ENCODE data around the gene PIP5K1A.
"Not testable (repeated sequence)": the region's sequence is repeated elsewhere in the genome, so short reads cannot be mapped to it uniquely, and the experiment has no call there.

Gene PIP5K1A

GRCh38 chr1:151198254-151199127, at the start of gene PIP5K1A:
Gene PIP5K1A, plus strand, starts transcription at chr1:151198552. Its CDS starts 445 bp downstream, at chr1:151198997.
- DNase-seq (ENCODE audit: low read depth in 4 of 4, low spot score in 1 of 4) = peak; percentile 98 to 100 (median 98)

GRCh38 chr1:151156515-151156819, 41.9 kb upstream of the PIP5K1A start, which contains the start of gene TNFAIP8L2:
Gene TNFAIP8L2, plus strand, starts transcription at chr1:151156649. Its CDS starts 2,049 bp downstream, at chr1:151158698.
- peak in 2 of 4 experiments; percentile 67 to 80 for DNase-seq (ENCODE audit: low read depth in 4 of 4, low spot score in 1 of 4)

- peak in 2 of 4 experiments; percentile 30 to 51 for DNase-seq (ENCODE audit: low read depth in 4 of 4, low spot score in 1 of 4)
Observed at GRCh38 chr1:151157067-151157531, 41.3 kb upstream of the PIP5K1A start.

- DNase-seq (ENCODE audit: low read depth in 4 of 4, low spot score in 1 of 4) = peak in 1 of 4 experiments; percentile 54
Observed at GRCh38 chr1:151158326-151158725, 40.0 kb upstream of the PIP5K1A start.

- no peak for DNase-seq (ENCODE audit: low read depth in 4 of 4, low spot score in 1 of 4)
Observed at GRCh38 chr1:151158751-151159251, 39.6 kb upstream of the PIP5K1A start.

- DNase-seq (ENCODE audit: low read depth in 4 of 4, low spot score in 1 of 4) = no peak
Observed at GRCh38 chr1:151159373-151159772, 39.0 kb upstream of the PIP5K1A start.

- no peak for DNase-seq (ENCODE audit: low read depth in 4 of 4, low spot score in 1 of 4)
Observed at GRCh38 chr1:151164732-151165280, 33.5 kb upstream of the PIP5K1A start.

GRCh38 chr1:151165281-151165737, 33.0 kb upstream of the PIP5K1A start:
- DNase-seq (ENCODE audit: low read depth in 4 of 4, low spot score in 1 of 4) = no peak

GRCh38 chr1:151165738-151166504, 32.4 kb upstream of the PIP5K1A start, which contains the start of the genes LYSMD1 and SCNM1:
Gene LYSMD1, minus strand, starts transcription at chr1:151165902. Its CDS starts 644 bp downstream, at chr1:151165258.
Gene SCNM1, plus strand, starts transcription at chr1:151166144. Its CDS starts 9 bp downstream, at chr1:151166153.
- DNase-seq (ENCODE audit: low read depth in 4 of 4, low spot score in 1 of 4) = peak; percentile 81 to 92 (median 88)

- no peak for DNase-seq (ENCODE audit: low read depth in 4 of 4, low spot score in 1 of 4)
Observed at GRCh38 chr1:151166505-151166956, 31.8 kb upstream of the PIP5K1A start.

- no peak for DNase-seq (ENCODE audit: low read depth in 4 of 4, low spot score in 1 of 4)
Observed at GRCh38 chr1:151167116-151167515, 31.2 kb upstream of the PIP5K1A start.

- DNase-seq (ENCODE audit: low read depth in 4 of 4, low spot score in 1 of 4) = no peak
Observed at GRCh38 chr1:151171190-151171589, 27.2 kb upstream of the PIP5K1A start.

- DNase-seq (ENCODE audit: low read depth in 4 of 4, low spot score in 1 of 4) = no peak
Observed at GRCh38 chr1:151175041-151175741, 23.2 kb upstream of the PIP5K1A start.

GRCh38 chr1:151175863-151176262, 22.5 kb upstream of the PIP5K1A start, which contains the start of gene TMOD4:
Gene TMOD4, minus strand, starts transcription at chr1:151175981. Its CDS starts 1,106 bp downstream, at chr1:151174875.
- DNase-seq (ENCODE audit: low read depth in 4 of 4, low spot score in 1 of 4) = no peak

GRCh38 chr1:151176514-151177045, 21.8 kb upstream of the PIP5K1A start:
- no peak for DNase-seq (ENCODE audit: low read depth in 4 of 4, low spot score in 1 of 4)

GRCh38 chr1:151184211-151184610, 14.1 kb upstream of the PIP5K1A start:
- no peak for DNase-seq (ENCODE audit: low read depth in 4 of 4, low spot score in 1 of 4)

- no peak for DNase-seq (ENCODE audit: low read depth in 4 of 4, low spot score in 1 of 4)
Observed at GRCh38 chr1:151187205-151187604, 11.1 kb upstream of the PIP5K1A start.

GRCh38 chr1:151188667-151189066, 9.7 kb upstream of the PIP5K1A start:
- DNase-seq (ENCODE audit: low read depth in 4 of 4, low spot score in 1 of 4) = not testable (repeated sequence)

- DNase-seq (ENCODE audit: low read depth in 4 of 4, low spot score in 1 of 4) = peak; percentile 65 to 80 (median 74)
Observed at GRCh38 chr1:151189637-151190445, 8.5 kb upstream of the PIP5K1A start, which contains the start of gene VPS72. Gene VPS72, minus strand, starts transcription at chr1:151190197. Its CDS starts 76 bp downstream, at chr1:151190121.
